HG03159 (cell line): ENCODE results near the gene BCR.
"Not testable (repeated sequence)": the region's sequence is repeated elsewhere in the genome, so short reads cannot be mapped to it uniquely, and the experiment has no call there.

ENCODE experiments used
- ATAC-seq: cut with Tn5 transposase; IDR thresholded peaks from one replicate; pipeline ENCODE4 v1.9.1; 2021; ENCODE audit warnings: mild to moderate bottlenecking, moderate library complexity; ENCODE audit not compliant: unreplicated experiment

Gene BCR

DNA sequence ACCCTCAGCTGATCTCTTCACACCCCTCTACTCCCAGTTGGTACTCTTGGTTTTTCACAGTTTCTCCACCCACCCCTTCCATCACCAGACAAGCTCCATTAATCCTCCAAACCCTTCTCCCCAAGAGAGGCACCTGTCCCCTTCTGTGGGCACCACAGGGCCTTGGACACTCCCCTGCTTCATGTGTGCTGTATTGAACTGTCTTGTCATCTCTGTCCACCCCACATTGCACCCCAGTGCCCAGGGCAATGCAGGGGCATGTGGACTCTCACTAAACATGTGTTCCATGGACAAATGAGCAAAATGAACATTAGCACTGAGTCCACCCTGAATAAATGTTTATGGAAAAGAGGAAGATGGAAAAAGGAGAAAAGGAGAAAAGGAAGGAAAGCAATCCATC is 181.4 kb downstream of the BCR start:
- no peak for ATAC-seq

DNA sequence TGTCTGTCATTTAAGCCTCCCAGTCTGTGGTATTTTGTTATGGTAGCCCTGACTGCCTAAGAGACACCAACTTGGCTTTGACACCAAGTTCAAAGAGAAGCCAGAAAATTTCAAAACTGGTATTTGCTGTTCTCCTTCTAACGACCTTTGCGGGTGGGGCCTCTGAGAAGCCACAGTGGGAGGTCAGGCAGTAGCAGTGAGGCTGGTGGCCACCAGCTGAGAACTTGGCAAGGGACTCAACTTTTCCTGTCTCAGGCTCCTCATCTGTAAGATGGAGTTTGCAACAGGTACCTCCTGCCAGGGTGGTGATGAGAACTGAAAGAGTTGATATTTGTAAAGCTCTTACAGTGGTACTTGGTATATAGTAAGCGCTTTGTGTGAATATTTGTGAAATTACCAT is 183.4 kb downstream of the BCR start:
- ATAC-seq = no peak

DNA sequence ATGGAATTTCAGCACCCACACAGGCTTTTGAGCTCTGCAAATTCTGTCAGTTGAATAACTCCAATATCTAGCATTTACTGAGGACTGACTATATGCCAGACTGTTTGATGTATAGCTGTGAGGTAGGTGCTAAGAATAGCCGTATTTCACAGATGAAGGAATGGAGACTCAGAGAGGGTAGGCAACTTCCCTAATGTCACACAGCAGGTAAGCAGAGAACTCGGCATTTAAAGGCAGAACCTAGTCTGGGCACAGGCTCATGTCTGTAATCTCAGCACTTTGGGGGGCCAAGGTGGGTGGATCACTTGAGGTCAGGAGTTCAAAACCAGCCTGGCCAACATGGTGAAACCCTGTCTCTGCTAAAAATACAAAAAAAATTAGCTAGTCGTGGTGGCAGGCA is 184.1 kb downstream of the BCR start:
- no peak for ATAC-seq

DNA sequence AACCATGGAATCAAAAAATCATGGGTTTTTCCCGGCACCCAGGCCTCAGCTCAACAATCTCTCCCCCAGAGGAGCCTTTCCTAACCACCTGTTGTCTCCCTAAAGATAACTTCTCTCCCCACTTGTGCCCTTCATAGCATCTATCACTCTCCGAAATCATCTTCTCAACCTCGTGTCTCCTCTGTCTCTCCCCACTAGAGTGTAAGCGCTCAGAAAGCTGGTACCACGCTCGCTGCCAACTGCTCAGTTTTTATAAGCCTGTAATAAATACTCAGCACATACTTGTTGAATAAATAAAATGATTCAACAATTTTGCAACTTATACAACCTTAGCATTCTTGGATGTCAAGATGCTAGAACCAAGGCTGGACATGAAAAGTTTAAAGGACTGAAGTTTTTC is 185.2 kb downstream of the BCR start:
- ATAC-seq = no peak

DNA sequence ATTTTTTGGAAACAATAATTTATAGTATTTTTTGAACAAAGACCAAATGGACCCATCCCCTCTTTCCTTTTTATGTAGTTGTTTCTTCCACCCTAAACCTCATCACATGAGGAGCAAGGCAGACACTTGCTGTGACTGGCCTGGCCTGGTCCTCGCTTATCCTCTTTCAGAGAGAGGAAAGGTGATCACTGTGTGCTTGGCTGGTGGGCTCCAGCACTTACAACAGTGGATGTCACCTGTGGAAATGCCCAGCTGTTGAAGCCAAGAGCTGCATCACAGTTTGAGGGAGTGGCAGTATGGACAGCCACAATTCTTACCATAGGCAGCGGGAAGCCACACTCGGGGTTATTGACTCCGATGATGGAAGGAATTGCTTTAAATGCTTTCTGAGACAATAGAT is 185.7 kb downstream of the BCR start:
- ATAC-seq = no peak

DNA sequence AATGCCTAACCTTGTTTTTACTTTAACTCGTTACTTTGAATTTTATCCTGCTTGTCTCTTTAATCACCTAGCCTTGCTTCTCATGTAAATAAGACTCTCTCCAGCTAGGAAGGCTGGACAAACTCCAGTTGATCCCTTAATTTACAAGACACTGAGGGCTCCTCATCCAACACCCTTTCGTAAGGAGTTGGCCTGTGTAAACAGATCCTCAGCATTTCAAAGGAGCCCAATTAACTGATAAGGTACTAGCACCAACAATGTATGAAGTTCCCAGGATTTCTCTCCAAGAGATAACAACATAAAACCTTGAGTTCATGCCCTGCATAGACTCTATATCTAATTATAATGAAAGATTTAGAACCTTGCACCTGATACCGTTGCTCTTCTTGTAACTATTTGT is 186.9 kb downstream of the BCR start:
- not testable (repeated sequence) for ATAC-seq
